SKM-1 (cell line): ENCODE measurements around the gene SLC22A23.

Source experiments
- DNase-seq: peaks from one replicate; lab custom pipeline; 2025; ENCODE audit not compliant: unreplicated experiment; lab: John Stamatoyannopoulos, UW

SLC22A23 gene

GRCh38 chr6:3306848-3307247, 150.0 kb downstream of the SLC22A23 start:
- no peak for DNase-seq

DNA sequence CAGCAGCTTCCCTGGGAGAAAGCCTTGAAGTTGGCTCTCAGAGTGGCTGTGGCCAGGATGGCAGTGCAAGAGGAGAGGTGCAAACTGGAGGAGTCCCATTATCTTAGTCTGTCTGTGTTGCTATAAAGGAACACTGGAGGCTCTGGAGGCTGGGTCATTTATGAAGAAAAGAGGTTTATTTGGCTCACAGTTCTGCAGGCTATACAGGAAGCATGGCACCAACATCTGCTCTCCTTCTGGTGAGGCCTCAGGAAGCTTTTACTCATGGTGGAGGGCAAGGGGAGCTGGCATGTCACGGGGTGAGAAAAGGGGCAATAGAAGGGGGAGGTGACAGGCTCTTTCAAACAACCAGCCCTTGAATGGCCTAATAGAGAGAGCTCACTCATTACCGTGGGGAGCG, 151.0 kb downstream of the SLC22A23 start:
- DNase-seq = no peak

GRCh38 chr6:3305216-3305565, 151.7 kb downstream of the SLC22A23 start:
- DNase-seq = no peak

DNA sequence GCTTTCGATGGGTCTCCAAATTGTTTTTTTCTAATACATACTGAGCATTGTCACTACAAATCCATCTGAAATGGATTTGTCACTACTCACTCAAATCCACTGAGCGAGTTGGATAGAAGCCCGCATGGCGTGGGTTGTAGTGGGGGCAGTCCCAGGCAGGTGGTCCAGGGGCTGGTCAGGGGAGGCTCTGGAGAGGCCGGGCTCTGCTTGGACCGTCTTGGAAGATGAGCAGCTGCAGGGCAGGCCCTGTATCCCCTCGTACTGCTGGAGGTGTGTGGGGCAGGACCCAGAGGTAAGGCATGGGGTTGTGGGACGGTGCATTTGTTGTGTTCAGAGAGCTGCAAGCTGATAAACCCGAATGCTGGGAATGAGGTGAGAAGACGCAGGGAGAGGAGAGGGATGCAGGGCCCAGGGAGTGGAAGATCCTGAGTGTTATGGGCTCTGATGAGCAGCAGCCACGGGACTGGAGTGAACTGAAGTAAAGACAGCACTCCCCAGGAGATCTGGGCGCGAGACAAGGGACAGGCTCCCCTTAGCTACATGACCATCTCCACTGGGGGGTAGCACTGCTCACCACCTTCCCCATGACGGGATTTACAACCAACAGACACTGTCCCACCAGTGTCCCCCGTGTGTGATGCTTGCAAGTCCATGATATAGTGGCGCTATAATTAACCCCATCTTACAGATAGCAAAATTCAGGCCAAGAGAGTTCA, 152.2 kb downstream of the SLC22A23 start:
- DNase-seq = no peak

- no peak for DNase-seq
Measured at GRCh38 chr6:3303795-3304411, 152.9 kb downstream of the SLC22A23 start.

DNA sequence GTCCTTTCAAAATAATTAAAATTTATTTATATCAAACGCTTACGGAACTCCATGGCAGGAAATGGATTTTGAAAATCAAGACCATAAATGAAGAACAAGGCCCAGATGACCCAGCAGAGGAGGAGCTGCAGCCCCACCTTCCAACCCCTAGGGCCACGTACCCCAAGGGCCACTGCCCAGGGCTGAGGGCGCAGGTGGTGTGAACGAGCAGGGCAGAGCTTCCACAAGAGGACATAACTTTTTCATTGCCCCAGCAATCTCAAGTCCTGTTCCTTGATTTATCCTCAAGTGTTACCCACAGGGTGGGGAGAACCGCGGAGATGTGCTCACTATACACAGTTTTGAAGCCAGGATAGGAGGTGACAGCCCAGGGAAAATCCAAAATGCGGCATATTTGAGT, 155.3 kb downstream of the SLC22A23 start:
- no peak for DNase-seq

GRCh38 chr6:3299221-3299620, 157.6 kb downstream of the SLC22A23 start:
- DNase-seq = no peak

GRCh38 chr6:3297909-3298308, 158.9 kb downstream of the SLC22A23 start:
- no peak for DNase-seq

DNA sequence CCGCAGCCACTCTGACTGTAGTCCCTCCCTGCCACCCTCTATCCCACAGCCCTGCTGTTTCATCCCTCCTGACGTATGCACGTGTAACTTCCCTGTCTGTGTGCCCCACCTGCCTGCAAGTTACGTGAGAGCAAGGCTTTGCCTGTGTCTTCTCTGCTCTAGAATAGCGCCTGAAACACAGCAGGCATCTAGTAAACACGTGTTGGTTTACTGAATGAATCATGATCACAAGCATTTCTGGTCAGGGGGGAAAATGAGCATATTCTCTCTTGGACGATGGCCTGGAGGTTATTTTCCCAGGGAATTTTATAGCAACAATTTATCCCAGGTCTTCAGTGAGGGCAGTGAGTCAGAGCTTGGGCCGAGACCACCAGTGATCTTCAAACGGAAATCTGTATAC, 159.8 kb downstream of the SLC22A23 start:
- no peak for DNase-seq

GRCh38 chr6:3296537-3296936, 160.3 kb downstream of the SLC22A23 start:
- no peak for DNase-seq

- DNase-seq = no peak
Measured at GRCh38 chr6:3296078-3296477, 160.8 kb downstream of the SLC22A23 start.

- DNase-seq = no peak
Measured at GRCh38 chr6:3294921-3295871, 161.7 kb downstream of the SLC22A23 start.

GRCh38 chr6:3294396-3294795, 162.5 kb downstream of the SLC22A23 start:
- DNase-seq = no peak

- DNase-seq = no peak
Measured at GRCh38 chr6:3293271-3294155, 163.3 kb downstream of the SLC22A23 start.

GRCh38 chr6:3292431-3293197, 164.2 kb downstream of the SLC22A23 start:
- no peak for DNase-seq

DNA sequence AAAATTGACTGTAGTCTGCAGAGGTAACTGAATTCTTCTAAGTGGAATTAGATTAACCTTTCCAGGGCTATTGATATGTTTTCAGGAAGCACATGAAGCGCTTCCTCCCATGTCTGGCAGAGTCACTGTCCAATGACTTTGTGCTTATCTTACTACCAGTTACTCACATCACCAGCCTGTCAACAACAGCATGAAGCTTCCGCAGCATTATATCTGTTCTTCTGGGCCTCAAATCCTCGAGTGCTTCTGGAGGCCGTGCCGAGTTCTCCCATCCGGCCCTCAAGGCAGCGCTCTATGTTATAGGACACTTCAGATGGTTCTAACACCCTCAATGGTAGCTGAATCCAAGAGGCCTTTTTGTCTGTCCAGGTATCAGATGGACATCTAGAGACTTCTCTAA, 164.9 kb downstream of the SLC22A23 start:
- no peak for DNase-seq

- DNase-seq = no peak
Measured at GRCh38 chr6:3291346-3291745, 165.5 kb downstream of the SLC22A23 start.

- no peak for DNase-seq
Measured at GRCh38 chr6:3290931-3291211, 166.0 kb downstream of the SLC22A23 start.

DNA sequence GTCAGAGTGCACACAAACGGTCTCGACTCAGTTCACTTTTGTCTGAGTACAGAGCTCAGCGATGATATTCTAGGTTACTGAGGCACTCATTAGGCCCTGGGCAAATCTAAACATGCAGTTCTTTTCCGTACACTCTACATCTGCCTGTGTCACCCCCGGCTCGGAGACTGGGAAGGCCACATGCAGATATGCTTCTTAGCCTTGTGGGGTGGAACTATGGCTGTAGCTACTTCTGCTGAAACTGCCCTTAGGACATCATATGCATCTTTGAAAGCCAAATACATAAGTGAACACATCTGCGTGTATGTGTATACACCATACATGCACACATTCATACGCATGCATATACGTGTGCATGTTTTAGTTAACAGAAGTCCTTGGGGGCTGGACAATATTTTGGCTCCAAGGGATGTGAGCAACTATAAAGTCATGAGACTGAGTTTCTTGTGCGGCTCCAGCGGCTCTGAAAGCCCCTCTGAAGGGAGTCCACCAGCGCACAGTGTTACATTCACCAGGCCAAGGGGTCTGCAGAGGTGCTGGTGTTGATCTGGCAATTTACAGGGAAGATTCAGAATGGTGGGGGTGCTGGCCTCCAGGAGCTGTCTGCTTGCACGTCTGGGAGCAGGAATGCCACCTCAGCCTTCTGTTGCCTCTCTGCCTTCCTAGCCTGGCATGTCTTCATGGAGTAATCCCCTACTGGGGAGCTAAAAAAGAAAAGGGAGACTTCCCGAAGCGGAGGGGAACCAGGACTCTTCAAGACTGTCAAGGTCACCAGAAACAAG, 166.5 kb downstream of the SLC22A23 start:
- DNase-seq = no peak

DNA sequence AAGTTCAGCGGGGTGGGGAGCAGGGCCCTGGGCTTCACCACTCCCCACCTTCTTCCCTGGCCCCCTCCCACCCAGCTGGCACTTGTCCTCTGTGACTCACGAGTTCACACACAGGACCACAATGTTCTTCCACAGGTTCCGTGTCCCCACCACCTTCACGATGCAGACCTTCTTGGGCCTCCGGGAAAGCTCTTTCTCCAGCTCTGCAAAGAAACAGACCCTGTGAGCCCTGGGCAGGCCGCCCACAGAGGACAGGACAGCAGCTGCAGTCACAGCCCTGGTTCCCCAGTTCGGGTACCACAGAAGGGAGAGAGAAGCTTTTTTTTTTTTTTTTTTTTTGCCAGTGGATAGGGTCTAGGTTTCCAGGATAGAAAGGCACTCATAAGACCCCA, 167.2 kb downstream of the SLC22A23 start:
- no peak for DNase-seq
